Panc1 (cell line): Measurements from ENCODE around the gene MPND. TPM values are rescaled to one million over a fixed set of nuclear protein-coding genes. Genes with fewer than 3 reads are reported as not detected.

ENCODE experiments used
- ATAC-seq: fragments of 200-7000 bp; cut with Tn5 transposase; 2 replicates; pipeline ENCODE4 v1.9.1; 2020; ENCODE audit warnings: mild to moderate bottlenecking, moderate library complexity
- BruUV-seq: library from RNA; stranded (reverse); fragments of 400-500 nt; replicated peaks from 2 replicates; lab custom pipeline; 2021; lab: Mats Ljungman, UMichigan
- CTCF ChIA-PET: fragments of 300-600 bp; sonication (Branson Sonifier 250); formaldehyde crosslinking; loops from one replicate; lab custom pipeline; 2022; ENCODE audit warnings: antibody characterized with exemption; lab: Charles Lee
- POLR2A ChIA-PET: fragments of 300-600 bp; sonication (Branson Sonifier 250); formaldehyde crosslinking; loops from one replicate; lab custom pipeline; 2022; ENCODE audit warnings: antibody characterized with exemption; lab: Charles Lee
- DNase-seq: peaks from one replicate; pipeline ENCODE4 v3.0.0-alpha.2; 2010; ENCODE audit warnings: low read depth, low spot score
- H3K27ac ChIP-seq: 2 replicates; pipeline ENCODE4 v1.5.1; 2011; ENCODE audit warnings: mild to moderate bottlenecking, low read length, inconsistent platforms
- H3K27me3 ChIP-seq: fragments of 200-500 bp; sonication (Bioruptor generic); 2 replicates; pipeline ENCODE4 v1.6.0; 2014; ENCODE audit warnings: low read length, inconsistent platforms; ENCODE audit not compliant: control insufficient read depth, insufficient read depth
- H3K36me3 ChIP-seq: fragments of 200-500 bp; sonication (Bioruptor generic); 2 replicates; pipeline ENCODE4 v1.5.1; 2014; ENCODE audit warnings: inconsistent platforms, mild to moderate bottlenecking, low read length, moderate library complexity; ENCODE audit not compliant: control insufficient read depth, insufficient read depth
- H3K4me1 ChIP-seq: 2 replicates; pipeline ENCODE4 v1.5.1; 2011; ENCODE audit warnings: inconsistent platforms, mild to moderate bottlenecking, low read length, moderate library complexity; ENCODE audit not compliant: control insufficient read depth, insufficient read depth
- H3K4me3 ChIP-seq, 2 experiments: 2 replicates each; pipeline ENCODE4 v1.5.1; 2011 to 2012; ENCODE audit warnings: low read depth in 2 of 2, low read length in 2 of 2, mild to moderate bottlenecking in 2 of 2, inconsistent platforms in 1 of 2, moderate library complexity in 1 of 2
- H3K9me3 ChIP-seq: fragments of 200-500 bp; sonication (Bioruptor generic); 2 replicates; pipeline ENCODE4 v1.5.1; 2014; ENCODE audit warnings: low read depth, mild to moderate bottlenecking, inconsistent platforms, low read length, moderate library complexity; ENCODE audit not compliant: control insufficient read depth, insufficient read depth
- POLR2AphosphoS5 ChIP-seq: IDR thresholded peaks from 2 replicates; pipeline ENCODE4 v1.6.1; 2012; ENCODE audit warnings: mild to moderate bottlenecking, low read depth, low read length, moderate library complexity
- SIN3A ChIP-seq: IDR thresholded peaks from 2 replicates; pipeline ENCODE4 v1.6.1; 2012; ENCODE audit warnings: low read depth, mild to moderate bottlenecking, low read length, moderate library complexity, borderline replicate concordance; ENCODE audit not compliant: insufficient read depth
- TCF7L2 ChIP-seq: IDR thresholded peaks from 2 replicates; pipeline ENCODE4 v1.6.1; 2011; ENCODE audit warnings: mild to moderate bottlenecking, low read depth, low read length, inconsistent platforms
- in situ Hi-C: cut with HindIII; loops from 2 replicates; pipeline ENCODE4 v1.10.0; 2016; ENCODE audit warnings: low sequenced_read_pairs, low pct_unique_long_range_greater_than_20kb
- intact Hi-C: fragments of 100-400 bp; cut with micrococcal nuclease; formaldehyde crosslinking; loops from one replicate; pipeline ENCODE4 v1.10.0; 2022; ENCODE audit not compliant: unreplicated experiment
- total RNA-seq: library from RNA; stranded (reverse); gene quantifications from one replicate; pipeline ENCODE4 v1.2.1, GENCODE V29; 2021; ENCODE audit not compliant: unreplicated experiment
- TF ChIP-seq, protein P1 (sequence below): fragments of 450-650 bp; IDR thresholded peaks from 2 replicates; pipeline ENCODE4 v1.5.1; 2017; ENCODE audit warnings: mild to moderate bottlenecking
- TF ChIP-seq, protein P2 (sequence below), 2 experiments: IDR thresholded peaks; 2 replicates each; pipeline ENCODE4 v1.6.1; 2011 to 2012; ENCODE audit warnings: low read depth in 2 of 2, control low read depth in 1 of 2, low read length in 1 of 2, mild to moderate bottlenecking in 1 of 2, moderate library complexity in 1 of 2; ENCODE audit not compliant: insufficient read depth in 1 of 2

MPND gene
- total RNA-seq, 1 experiment from 2014 or later = 22.9 TPM

DNA sequence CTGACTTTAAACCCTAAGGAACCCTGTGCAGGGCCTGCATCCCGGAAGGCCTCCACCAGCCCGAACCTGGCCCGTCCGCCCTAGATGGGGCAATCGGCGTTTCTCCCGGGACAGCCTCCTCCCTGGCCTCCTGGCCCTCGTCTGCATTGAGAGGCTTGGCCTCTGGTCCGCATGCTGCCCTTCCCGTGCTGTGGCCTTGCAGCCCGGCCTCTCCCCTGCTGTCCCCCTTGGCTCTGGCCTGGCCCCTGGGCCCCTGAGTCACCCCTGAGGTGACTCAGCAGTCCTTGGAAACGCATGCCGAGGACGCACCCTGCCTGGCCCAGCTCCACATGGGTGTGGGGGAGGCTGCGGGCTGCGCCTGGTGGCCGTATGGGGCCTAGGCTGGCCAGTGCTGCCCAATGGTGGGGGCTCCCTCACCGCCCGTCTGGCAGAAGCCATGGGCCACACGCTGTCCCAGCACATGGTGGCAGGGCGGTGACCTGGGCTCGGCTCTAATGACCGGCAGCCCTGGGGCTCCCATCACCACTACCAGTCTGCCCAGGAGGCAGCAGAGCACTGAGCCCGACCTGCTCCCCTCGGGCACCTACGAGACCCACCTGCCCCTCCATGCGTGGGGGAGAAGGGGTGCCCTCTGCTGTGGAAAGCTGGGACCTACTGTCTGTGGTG is 31.3 kb downstream of the MPND start:
- Histone ChIP-seq H3K4me1 (peaks cover 84% of the 10 kb centered on the region), H3K9me3 (no peaks in the 10 kb centered on the region), H3K27ac (peak overlapping the region; percentile 92), H3K36me3 (no peaks in the 10 kb centered on the region), H3K27me3 (no peaks in the 10 kb centered on the region), H3K4me3 (peak overlapping the region in 1 of 2 experiments; percentile 8; a peak in 1 of 4 replicates)
- ChIA-PET POLR2A (no interaction called here), CTCF (no interaction called here)
- no peak for TF ChIP-seq TCF7L2
- TF ChIP-seq, protein P1, sequence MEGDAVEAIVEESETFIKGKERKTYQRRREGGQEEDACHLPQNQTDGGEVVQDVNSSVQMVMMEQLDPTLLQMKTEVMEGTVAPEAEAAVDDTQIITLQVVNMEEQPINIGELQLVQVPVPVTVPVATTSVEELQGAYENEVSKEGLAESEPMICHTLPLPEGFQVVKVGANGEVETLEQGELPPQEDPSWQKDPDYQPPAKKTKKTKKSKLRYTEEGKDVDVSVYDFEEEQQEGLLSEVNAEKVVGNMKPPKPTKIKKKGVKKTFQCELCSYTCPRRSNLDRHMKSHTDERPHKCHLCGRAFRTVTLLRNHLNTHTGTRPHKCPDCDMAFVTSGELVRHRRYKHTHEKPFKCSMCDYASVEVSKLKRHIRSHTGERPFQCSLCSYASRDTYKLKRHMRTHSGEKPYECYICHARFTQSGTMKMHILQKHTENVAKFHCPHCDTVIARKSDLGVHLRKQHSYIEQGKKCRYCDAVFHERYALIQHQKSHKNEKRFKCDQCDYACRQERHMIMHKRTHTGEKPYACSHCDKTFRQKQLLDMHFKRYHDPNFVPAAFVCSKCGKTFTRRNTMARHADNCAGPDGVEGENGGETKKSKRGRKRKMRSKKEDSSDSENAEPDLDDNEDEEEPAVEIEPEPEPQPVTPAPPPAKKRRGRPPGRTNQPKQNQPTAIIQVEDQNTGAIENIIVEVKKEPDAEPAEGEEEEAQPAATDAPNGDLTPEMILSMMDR = no peak
- no peak for TF ChIP-seq SIN3A
- TF ChIP-seq, protein P2, sequence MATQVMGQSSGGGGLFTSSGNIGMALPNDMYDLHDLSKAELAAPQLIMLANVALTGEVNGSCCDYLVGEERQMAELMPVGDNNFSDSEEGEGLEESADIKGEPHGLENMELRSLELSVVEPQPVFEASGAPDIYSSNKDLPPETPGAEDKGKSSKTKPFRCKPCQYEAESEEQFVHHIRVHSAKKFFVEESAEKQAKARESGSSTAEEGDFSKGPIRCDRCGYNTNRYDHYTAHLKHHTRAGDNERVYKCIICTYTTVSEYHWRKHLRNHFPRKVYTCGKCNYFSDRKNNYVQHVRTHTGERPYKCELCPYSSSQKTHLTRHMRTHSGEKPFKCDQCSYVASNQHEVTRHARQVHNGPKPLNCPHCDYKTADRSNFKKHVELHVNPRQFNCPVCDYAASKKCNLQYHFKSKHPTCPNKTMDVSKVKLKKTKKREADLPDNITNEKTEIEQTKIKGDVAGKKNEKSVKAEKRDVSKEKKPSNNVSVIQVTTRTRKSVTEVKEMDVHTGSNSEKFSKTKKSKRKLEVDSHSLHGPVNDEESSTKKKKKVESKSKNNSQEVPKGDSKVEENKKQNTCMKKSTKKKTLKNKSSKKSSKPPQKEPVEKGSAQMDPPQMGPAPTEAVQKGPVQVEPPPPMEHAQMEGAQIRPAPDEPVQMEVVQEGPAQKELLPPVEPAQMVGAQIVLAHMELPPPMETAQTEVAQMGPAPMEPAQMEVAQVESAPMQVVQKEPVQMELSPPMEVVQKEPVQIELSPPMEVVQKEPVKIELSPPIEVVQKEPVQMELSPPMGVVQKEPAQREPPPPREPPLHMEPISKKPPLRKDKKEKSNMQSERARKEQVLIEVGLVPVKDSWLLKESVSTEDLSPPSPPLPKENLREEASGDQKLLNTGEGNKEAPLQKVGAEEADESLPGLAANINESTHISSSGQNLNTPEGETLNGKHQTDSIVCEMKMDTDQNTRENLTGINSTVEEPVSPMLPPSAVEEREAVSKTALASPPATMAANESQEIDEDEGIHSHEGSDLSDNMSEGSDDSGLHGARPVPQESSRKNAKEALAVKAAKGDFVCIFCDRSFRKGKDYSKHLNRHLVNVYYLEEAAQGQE (IDR thresholded peaks at IDR 0.05; ENCODE audit: insufficient read depth in 1 of 2, low read depth in 2 of 2, low read length in 1 of 2) = no peak
- TF ChIP-seq POLR2AphosphoS5 = no peak
- in situ Hi-C loops = no loop called here
- intact Hi-C loops = no loop called here
- ATAC-seq = peak; percentile 77
- DNase-seq = peak; percentile 53
- BruUV-seq = no TSS peak

DNA sequence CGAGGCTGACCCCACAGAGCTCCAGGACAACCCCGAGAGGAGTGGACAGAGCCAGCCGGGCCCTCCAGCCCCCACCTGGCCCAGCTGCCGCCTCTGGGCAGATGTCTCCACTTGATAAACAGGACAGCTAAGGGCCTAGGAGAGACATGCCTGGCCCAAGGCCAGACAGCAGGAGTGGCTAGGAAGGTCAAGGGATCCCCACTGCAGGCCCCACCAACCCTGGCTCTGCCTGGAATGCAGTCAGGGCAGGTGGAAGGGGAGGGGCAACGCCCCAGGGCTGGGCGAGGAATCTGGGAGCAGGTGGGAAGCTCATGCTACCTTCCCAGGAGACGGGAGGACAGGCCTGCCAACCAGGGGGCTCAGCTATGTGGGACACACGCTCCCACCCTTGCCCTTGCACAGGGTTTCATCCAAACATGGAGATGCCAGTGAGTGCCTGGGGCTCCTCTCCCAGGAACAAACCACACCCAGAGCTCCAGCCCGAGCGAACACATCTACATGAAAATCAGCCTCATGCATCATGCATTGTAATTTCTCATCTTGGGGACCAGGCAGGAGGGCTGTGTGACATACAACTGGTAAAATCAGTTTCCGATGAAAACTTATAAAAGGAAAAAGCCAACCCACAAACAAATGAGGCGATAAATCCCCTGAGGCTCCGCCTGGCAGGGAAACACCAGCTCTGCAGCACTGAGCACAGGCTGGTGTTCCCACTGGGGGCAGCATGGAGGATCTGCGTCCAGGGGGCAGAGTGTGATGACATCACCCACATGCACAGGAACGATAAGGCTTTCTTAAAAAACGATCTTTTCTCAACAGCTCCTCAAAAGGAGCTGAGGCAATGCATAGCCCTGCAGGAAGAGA is 32.0 kb downstream of the MPND start:
- DNase-seq (no peak), ATAC-seq (peak; percentile 50)
- POLR2A ChIA-PET = no interaction called here
- peak overlapping the region; percentile 92 for H3K27ac ChIP-seq
- no TSS peak for BruUV-seq
- CTCF ChIA-PET = interaction anchor here (1.3 kb wide), 1 partner anchor 13 kb away, joined by 3 read pairs; no protein-coding TSS in a partner anchor
- in situ Hi-C loops (no loop called here), intact Hi-C loops (no loop called here)
- no peaks in the 10 kb centered on the region for H3K27me3 ChIP-seq
- no peaks in the 10 kb centered on the region for H3K9me3 ChIP-seq
- TF ChIP-seq, protein P2 (IDR thresholded peaks at IDR 0.05; ENCODE audit: insufficient read depth in 1 of 2, low read depth in 2 of 2, low read length in 1 of 2) = no peak
- TF ChIP-seq, protein P1 = no peak; the same call in 1 of the 2 replicates
- no peak for TF ChIP-seq SIN3A
- TF ChIP-seq TCF7L2 = no peak
- TF ChIP-seq POLR2AphosphoS5 = no peak
- H3K36me3 ChIP-seq = no peaks in the 10 kb centered on the region
- H3K4me3 ChIP-seq = peak overlapping the region in 1 of 2 experiments; percentile 4; a peak in 2 of 4 replicates
- peaks cover 82% of the 10 kb centered on the region for H3K4me1 ChIP-seq
